ENCODE results near the gene YRDC.

DNA sequence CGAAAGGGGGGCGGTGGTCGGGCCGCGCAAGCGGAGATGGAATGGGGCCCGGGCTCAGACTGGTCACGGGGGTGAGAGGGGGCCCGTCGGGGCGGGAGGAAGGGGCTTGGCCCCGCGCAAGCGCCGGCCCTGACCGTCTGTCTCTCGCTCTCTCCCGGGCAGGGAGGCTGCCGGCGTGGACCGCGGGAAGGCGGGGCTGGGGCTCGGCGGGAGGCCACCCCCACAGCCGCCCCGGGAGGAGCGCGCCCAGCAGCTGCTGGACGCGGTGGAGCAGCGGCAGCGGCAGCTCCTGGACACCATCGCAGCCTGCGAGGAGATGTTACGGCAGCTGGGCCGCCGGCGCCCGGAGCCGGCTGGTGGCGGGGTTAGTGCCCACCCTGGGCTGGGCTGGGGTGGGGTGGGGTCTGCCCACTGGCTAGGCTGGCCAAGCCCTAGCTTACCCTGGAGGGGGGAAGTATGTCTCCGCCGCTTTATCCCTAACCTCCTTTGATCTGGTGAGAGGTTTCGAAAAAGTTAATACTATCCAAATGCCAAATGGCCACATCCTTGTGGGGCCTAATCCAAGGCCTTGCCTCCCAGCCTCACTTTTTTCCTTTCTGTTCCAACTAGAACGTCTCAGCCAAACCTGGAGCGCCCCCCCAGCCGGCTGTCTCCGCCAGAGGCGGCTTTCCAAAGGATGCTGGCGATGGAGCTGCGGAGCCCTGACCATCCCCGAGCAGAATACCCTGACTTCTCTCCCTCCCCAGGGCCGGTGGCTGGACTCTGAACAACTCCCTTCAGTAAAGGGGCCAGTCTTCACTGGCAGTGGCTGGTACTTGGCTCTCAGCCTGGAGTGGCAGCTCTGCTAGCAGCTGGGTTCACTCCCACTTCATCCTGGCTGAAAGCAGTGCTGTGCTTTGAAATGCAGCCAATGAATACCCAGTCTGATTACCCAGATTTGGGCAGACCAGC, 636 bp upstream of the YRDC start:
- TF ChIP-seq EZH2 (optimal IDR thresholded peaks at IDR 0.05; ENCODE audit: low read depth, low read length), result no peak
- TF ChIP-seq, protein P1, sequence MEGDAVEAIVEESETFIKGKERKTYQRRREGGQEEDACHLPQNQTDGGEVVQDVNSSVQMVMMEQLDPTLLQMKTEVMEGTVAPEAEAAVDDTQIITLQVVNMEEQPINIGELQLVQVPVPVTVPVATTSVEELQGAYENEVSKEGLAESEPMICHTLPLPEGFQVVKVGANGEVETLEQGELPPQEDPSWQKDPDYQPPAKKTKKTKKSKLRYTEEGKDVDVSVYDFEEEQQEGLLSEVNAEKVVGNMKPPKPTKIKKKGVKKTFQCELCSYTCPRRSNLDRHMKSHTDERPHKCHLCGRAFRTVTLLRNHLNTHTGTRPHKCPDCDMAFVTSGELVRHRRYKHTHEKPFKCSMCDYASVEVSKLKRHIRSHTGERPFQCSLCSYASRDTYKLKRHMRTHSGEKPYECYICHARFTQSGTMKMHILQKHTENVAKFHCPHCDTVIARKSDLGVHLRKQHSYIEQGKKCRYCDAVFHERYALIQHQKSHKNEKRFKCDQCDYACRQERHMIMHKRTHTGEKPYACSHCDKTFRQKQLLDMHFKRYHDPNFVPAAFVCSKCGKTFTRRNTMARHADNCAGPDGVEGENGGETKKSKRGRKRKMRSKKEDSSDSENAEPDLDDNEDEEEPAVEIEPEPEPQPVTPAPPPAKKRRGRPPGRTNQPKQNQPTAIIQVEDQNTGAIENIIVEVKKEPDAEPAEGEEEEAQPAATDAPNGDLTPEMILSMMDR (IDR thresholded peaks at IDR 0.05; ENCODE audit: low read length), result no peak
- no peak for TF ChIP-seq EZH2phosphoT487 (IDR thresholded peaks at IDR 0.05; ENCODE audit: low read length)
